NCI-H187 treated with DMSO at 0.1 percent for 48 hours (cell line): ENCODE measurements around the gene CFLAR.
"Not testable (repeated sequence)": the region's sequence is repeated elsewhere in the genome, so short reads cannot be mapped to it uniquely, and the experiment has no call there.

Experiments
- DNase-seq: peaks from one replicate; lab custom pipeline; 2025; lab: John Stamatoyannopoulos, UW

Gene CFLAR

GRCh38 chr2:201149064-201149820 is 33.3 kb downstream of the CFLAR start:
- no peak for DNase-seq

- DNase-seq: not testable (repeated sequence)
Observed at GRCh38 chr2:201149821-201150165, 33.8 kb downstream of the CFLAR start.

GRCh38 chr2:201150454-201151020 is 34.6 kb downstream of the CFLAR start:
- DNase-seq: no peak

GRCh38 chr2:201151127-201151981 is 35.4 kb downstream of the CFLAR start:
- DNase-seq: no peak

- no peak for DNase-seq
Observed at GRCh38 chr2:201152517-201152916, 36.6 kb downstream of the CFLAR start.

GRCh38 chr2:201152999-201153815 is 37.2 kb downstream of the CFLAR start:
- DNase-seq: no peak

GRCh38 chr2:201154615-201155399 is 38.8 kb downstream of the CFLAR start:
- DNase-seq: no peak

- DNase-seq: no peak
Observed at GRCh38 chr2:201156036-201156435, 40.1 kb downstream of the CFLAR start.

- no peak for DNase-seq
Observed at GRCh38 chr2:201156640-201157039, 40.7 kb downstream of the CFLAR start.

GRCh38 chr2:201157694-201158093 is 41.7 kb downstream of the CFLAR start:
- no peak for DNase-seq

- no peak for DNase-seq
Observed at GRCh38 chr2:201158111-201158929, 42.4 kb downstream of the CFLAR start.

- DNase-seq: no peak
Observed at GRCh38 chr2:201164166-201164565, 48.2 kb downstream of the CFLAR start.

- no peak for DNase-seq
Observed at GRCh38 chr2:201167546-201167945, 51.6 kb downstream of the CFLAR start.

- DNase-seq: not testable (repeated sequence)
Observed at GRCh38 chr2:201168496-201168895, 52.5 kb downstream of the CFLAR start.

GRCh38 chr2:201171259-201171814 is 55.4 kb downstream of the CFLAR start:
- DNase-seq: no peak

GRCh38 chr2:201172279-201172678 is 56.3 kb downstream of the CFLAR start:
- DNase-seq: no peak

GRCh38 chr2:201174687-201175086 is 58.7 kb downstream of the CFLAR start:
- no peak for DNase-seq

- DNase-seq: no peak
Observed at GRCh38 chr2:201176081-201176481, 60.1 kb downstream of the CFLAR start.

- DNase-seq: no peak
Observed at GRCh38 chr2:201180010-201180409, 64.0 kb downstream of the CFLAR start.
